GM23338 (cell line): ENCODE results near the gene ACAD9. TPM values are rescaled to one million over a fixed set of nuclear protein-coding genes. Genes with fewer than 3 reads are reported as not detected.

Source experiments
- ATAC-seq: fragments of 200-7000 bp; cut with Tn5 transposase; 3 replicates; pipeline ENCODE4 v1.9.1; 2020
- DNase-seq: peaks from one replicate; pipeline ENCODE4 v3.0.0-alpha.2; 2015; ENCODE audit warnings: low spot score
- H2AFZ ChIP-seq: fragments of 200-600 bp; sonication (generic); 2 replicates; pipeline ENCODE4 v1.8.0; 2016; ENCODE audit warnings: antibody characterized with exemption, mild to moderate bottlenecking, moderate library complexity
- H3F3A ChIP-seq: fragments of 200-600 bp; sonication (generic); replicated peaks from 2 replicates; pipeline ENCODE4 v1.8.0; 2017; ENCODE audit warnings: antibody characterized with exemption, mixed run types, low read depth
- H3K27ac ChIP-seq: fragments of 200-600 bp; sonication (generic); 2 replicates; pipeline ENCODE4 v1.6.1; 2016; ENCODE audit warnings: low read depth
- H3K27me3 ChIP-seq: fragments of 200-600 bp; sonication (generic); 2 replicates; pipeline ENCODE4 v1.8.0; 2016; ENCODE audit warnings: mild to moderate bottlenecking, mixed run types, moderate library complexity; ENCODE audit not compliant: insufficient read depth
- H3K36me3 ChIP-seq: fragments of 200-600 bp; sonication (generic); 2 replicates; pipeline ENCODE4 v1.8.0; 2016; ENCODE audit warnings: mild to moderate bottlenecking; ENCODE audit not compliant: insufficient read depth
- H3K4me1 ChIP-seq: fragments of 200-600 bp; sonication (generic); 2 replicates; pipeline ENCODE4 v1.8.0; 2016; ENCODE audit warnings: mild to moderate bottlenecking, moderate library complexity; ENCODE audit not compliant: insufficient read depth
- H3K4me2 ChIP-seq: fragments of 200-600 bp; sonication (generic); 2 replicates; pipeline ENCODE4 v1.7.1; 2017; ENCODE audit warnings: mixed run types
- H3K4me3 ChIP-seq: fragments of 200-600 bp; sonication (generic); 2 replicates; pipeline ENCODE4 v1.6.1; 2016; ENCODE audit warnings: mixed run types
- H3K79me2 ChIP-seq: fragments of 200-600 bp; sonication (generic); replicated peaks from 2 replicates; pipeline ENCODE4 v1.8.0; 2017; ENCODE audit warnings: mild to moderate bottlenecking; ENCODE audit not compliant: insufficient read depth
- H3K9me2 ChIP-seq: fragments of 200-600 bp; sonication (generic); 2 replicates; pipeline ENCODE4 v1.8.0; 2017; ENCODE audit not compliant: insufficient read depth
- H4K20me1 ChIP-seq: fragments of 200-600 bp; sonication (generic); replicated peaks from 2 replicates; pipeline ENCODE4 v1.8.0; 2017; ENCODE audit warnings: mild to moderate bottlenecking; ENCODE audit not compliant: insufficient read depth
- H3K27ac Mint-ChIP-seq: 2 replicates; pipeline ENCODE4 v1.8.0; 2020; ENCODE audit warnings: inconsistent platforms, mild to moderate bottlenecking, moderate library complexity, mixed read lengths
- H3K27me3 Mint-ChIP-seq: 3 replicates; pipeline ENCODE4 v1.8.0; 2022; ENCODE audit warnings: low read depth, mild to moderate bottlenecking, moderate library complexity, mixed read lengths, inconsistent platforms; ENCODE audit not compliant: insufficient read depth, poor library complexity
- H3K36me3 Mint-ChIP-seq: 3 replicates; pipeline ENCODE4 v1.8.0; 2021; ENCODE audit warnings: low read depth, mild to moderate bottlenecking, inconsistent platforms, moderate library complexity, mixed read lengths
- H3K4me1 Mint-ChIP-seq: 3 replicates; pipeline ENCODE4 v1.8.0; 2020; ENCODE audit warnings: mild to moderate bottlenecking, inconsistent platforms, mixed read lengths
- H3K4me3 Mint-ChIP-seq: 3 replicates; pipeline ENCODE4 v1.8.0; 2021; ENCODE audit warnings: moderate library complexity, mild to moderate bottlenecking, inconsistent platforms, mixed read lengths
- H3K9me3 Mint-ChIP-seq: 3 replicates; pipeline ENCODE4 v1.8.0; 2020; ENCODE audit warnings: moderate library complexity, mild to moderate bottlenecking, inconsistent platforms, mixed read lengths
- CREB1 ChIP-seq: fragments of 250-450 bp; sonication (Bioruptor Pico); IDR thresholded peaks from 2 replicates; pipeline ENCODE4 v1.5.0; 2020; ENCODE audit warnings: low read depth, mild to moderate bottlenecking, moderate library complexity
- ETS1 ChIP-seq: IDR thresholded peaks from 2 replicates; pipeline ENCODE4 v1.6.1; 2016; ENCODE audit warnings: antibody characterized with exemption
- EZH2phosphoT487 ChIP-seq: fragments of 200-600 bp; sonication (generic); IDR thresholded peaks from one replicate; pipeline ENCODE4 v1.8.1; 2018; ENCODE audit warnings: antibody characterized with exemption; ENCODE audit not compliant: unreplicated experiment
- JUNB ChIP-seq: IDR thresholded peaks from one replicate; pipeline ENCODE4 v1.6.1; 2016; ENCODE audit warnings: antibody characterized with exemption; ENCODE audit not compliant: unreplicated experiment
- NANOG ChIP-seq: IDR thresholded peaks from 2 replicates; pipeline ENCODE4 v1.6.1; 2016; ENCODE audit warnings: antibody characterized with exemption, borderline replicate concordance
- POLR2AphosphoS5 ChIP-seq: IDR thresholded peaks from 2 replicates; pipeline ENCODE4 v1.6.1; 2016; ENCODE audit warnings: antibody characterized with exemption, low read depth
- REST ChIP-seq: IDR thresholded peaks from one replicate; pipeline ENCODE4 v1.6.1; 2018; ENCODE audit warnings: antibody characterized with exemption; ENCODE audit not compliant: unreplicated experiment
- STAT1 ChIP-seq: IDR thresholded peaks from one replicate; pipeline ENCODE4 v1.6.1; 2016; ENCODE audit warnings: antibody characterized with exemption; ENCODE audit not compliant: unreplicated experiment
- ZNF114 ChIP-seq: fragments of 250-450 bp; sonication (Bioruptor Pico); IDR thresholded peaks from 2 replicates; pipeline ENCODE4 v1.5.0; 2020; ENCODE audit warnings: mild to moderate bottlenecking, moderate library complexity
- ZNF331 ChIP-seq: fragments of 250-450 bp; sonication (Bioruptor Pico); IDR thresholded peaks from 2 replicates; pipeline ENCODE4 v1.5.0; 2020; ENCODE audit warnings: low read depth, mild to moderate bottlenecking, moderate library complexity
- ZNF462 ChIP-seq: fragments of 250-450 bp; sonication (Bioruptor Pico); IDR thresholded peaks from 2 replicates; pipeline ENCODE4 v1.5.0; 2020; ENCODE audit warnings: mild to moderate bottlenecking, moderate library complexity
- polyA plus RNA-seq: library from polyadenylated mRNA; unstranded; fragments of >200 nt; fragmentation: Nextera tagmentation; extraction: Ambion mirVana; gene quantifications from 2 replicates; pipeline ENCODE4 v1.2.1, GENCODE V29; 2016
- total RNA-seq: library from RNA; depleted of rRNA; stranded (reverse); fragments of >200 nt; shearing (Covaris generic); gene quantifications from 2 replicates; pipeline ENCODE4 v1.2.3, GENCODE V29; 2014

Gene ACAD9
- total and polyA plus RNA-seq, 2 experiments from 2014 or later, result 21.2 to 36.4 TPM

- no peak overlapping the region for H3K4me2 ChIP-seq
- H4K20me1 ChIP-seq, result no peaks in the 10 kb centered on the region
- no peaks in the 10 kb centered on the region for H3K27me3 ChIP-seq
- DNase-seq (no peak), ATAC-seq (no peak)
- no peaks in the 10 kb centered on the region for H3F3A ChIP-seq
- H3K4me3 ChIP-seq, result no peak overlapping the region
- H3K4me1 Mint-ChIP-seq, result peaks cover 8% of the 10 kb centered on the region
- no peak for TF ChIP-seq POLR2AphosphoS5
- H3K9me3 Mint-ChIP-seq, result no peaks in the 10 kb centered on the region
- no peak overlapping the region for H3K27ac ChIP-seq
- no peak overlapping the region for H2AFZ ChIP-seq
- H3K27me3 Mint-ChIP-seq, result peaks cover 8% of the 10 kb centered on the region
- H3K4me1 ChIP-seq, result no peaks in the 10 kb centered on the region
- no peaks in the 10 kb centered on the region for H3K79me2 ChIP-seq
- H3K27ac Mint-ChIP-seq, result no peak overlapping the region
- H3K9me2 ChIP-seq, result no peaks in the 10 kb centered on the region
- no peaks in the 10 kb centered on the region for H3K36me3 Mint-ChIP-seq
- no peak overlapping the region for H3K4me3 Mint-ChIP-seq
- no peaks in the 10 kb centered on the region for H3K36me3 ChIP-seq
These were observed 6.7 kb upstream of the ACAD9 start for GRCh38 chr3:128872744-128873143.

GRCh38 chr3:128873244-128874022 is 6.0 kb upstream of the ACAD9 start:
- no peak overlapping the region for H3K4me3 ChIP-seq
- no peak for DNase-seq
- TF ChIP-seq REST (no peak), NANOG (no peak), ETS1 (no peak), ZNF462 (CRISPR knock-in tag) (no peak), STAT1 (no peak), JUNB (no peak), EZH2phosphoT487 (no peak), ZNF114 (no peak), CREB1 (no peak), POLR2AphosphoS5 (no peak), ZNF331 (CRISPR knock-in tag) (no peak)

More at GRCh38 chr3:128873244-128874022, 6.0 kb upstream of the ACAD9 start:
- H3K27me3 ChIP-seq, result no peaks in the 10 kb centered on the region
- no peak overlapping the region for H3K27ac Mint-ChIP-seq
- H3K9me2 ChIP-seq, result no peaks in the 10 kb centered on the region
- H3K9me3 Mint-ChIP-seq, result no peaks in the 10 kb centered on the region
- peaks cover 15% of the 10 kb centered on the region for H3K4me1 Mint-ChIP-seq
- peaks cover 6% of the 10 kb centered on the region; the same call in 1 of the 2 replicates for H3K4me1 ChIP-seq
- H4K20me1 ChIP-seq, result no peaks in the 10 kb centered on the region
- no peaks in the 10 kb centered on the region for H3K36me3 ChIP-seq
- H3K36me3 Mint-ChIP-seq, result no peaks in the 10 kb centered on the region
- no peaks in the 10 kb centered on the region for H3F3A ChIP-seq
- peaks cover 6% of the 10 kb centered on the region for H3K79me2 ChIP-seq
- no peak overlapping the region for H2AFZ ChIP-seq
- ATAC-seq, result no peak
- H3K4me3 Mint-ChIP-seq, result no peak overlapping the region
- H3K4me2 ChIP-seq, result no peak overlapping the region
- H3K27me3 Mint-ChIP-seq, result peaks cover 8% of the 10 kb centered on the region
- no peak overlapping the region for H3K27ac ChIP-seq
